Sigmoid colon (tissue), 7 donors: ENCODE data around the gene ACAN. TPM values are rescaled to one million over a fixed set of nuclear protein-coding genes. Genes with fewer than 3 reads are reported as not detected.

Experiments
- DNase-seq: peaks from one replicate; pipeline ENCODE4 v3.0.0-alpha.2; 2019
- H3K27ac ChIP-seq, 4 donors: fragments of 200-600 bp; sonication (generic); one replicate each; pipeline ENCODE4 v1.5.1; 2016 to 2019; ENCODE audit warnings: mild to moderate bottlenecking in 1 of 4
- H3K27me3 ChIP-seq, 3 donors: fragments of 200-600 bp; sonication (generic); one replicate each; pipeline ENCODE4 v1.5.1; 2019; ENCODE audit warnings: mild to moderate bottlenecking in 1 of 3
- H3K36me3 ChIP-seq, 4 donors: fragments of 200-600 bp; sonication (generic); one replicate each; pipeline ENCODE4 v1.5.1; 2016 to 2019
- H3K4me1 ChIP-seq, 4 donors: fragments of 200-600 bp; sonication (generic); one replicate each; pipeline ENCODE4 v1.5.1; 2017 to 2019
- H3K4me3 ChIP-seq, 4 donors: fragments of 200-600 bp; sonication (generic); one replicate each; pipeline ENCODE4 v1.5.1; 2017 to 2019; ENCODE audit warnings: mild to moderate bottlenecking in 2 of 4, moderate library complexity in 1 of 4
- H3K9me3 ChIP-seq, 4 donors: fragments of 200-600 bp in 3 of 4; sonication (generic) in 3 of 4; one replicate each; pipeline versions ENCODE4 v1.5.1 to v1.6.1; 2013 to 2019
- EP300 ChIP-seq, 4 donors: sonication (generic); formaldehyde crosslinking; IDR thresholded peaks; one replicate each; pipeline ENCODE4 v1.6.1; 2017; ENCODE audit warnings: antibody characterized with exemption in 4 of 4
- POLR2A ChIP-seq, 2 donors: fragments of 450-650 bp; IDR thresholded peaks; one replicate each; pipeline ENCODE4 v1.6.1; 2016; ENCODE audit warnings: antibody characterized with exemption in 2 of 2, mild to moderate bottlenecking in 2 of 2, moderate library complexity in 2 of 2
- POLR2AphosphoS5 ChIP-seq, 4 donors: sonication (generic); formaldehyde crosslinking; IDR thresholded peaks; one replicate each; pipeline ENCODE4 v1.6.1; 2017; ENCODE audit warnings: antibody characterized with exemption in 4 of 4
- WGBS, 2 donors: extraction: QIAGEN DNeasy Blood & Tissue Kit; methylation state at CpG; one replicate each; pipeline ENCODE4 v1.1.7; 2013; 5-methylcytosine and 5-hydroxymethylcytosine counted together
- intact Hi-C: fragments of 100-400 bp; cut with DNase I; formaldehyde crosslinking; loops from one replicate; pipeline ENCODE4 v1.15.1; 2023
- polyA plus RNA-seq, 3 donors: library from polyadenylated mRNA; stranded (reverse); fragments of 200-250 nt; gene quantifications; one replicate each; pipeline ENCODE4 v1.2.3, GENCODE V29; 2013
- total RNA-seq, 4 donors: library from RNA; depleted of rRNA; stranded (reverse); fragments of >200 nt; gene quantifications; one replicate each; pipeline ENCODE4 v1.1.0, GENCODE V29; 2016
- TF ChIP-seq, protein P1 (sequence below), 4 experiments: fragments of 450-650 bp in 3 of 4; fragments of 200-600 bp in 1 of 4; IDR thresholded peaks; one replicate each; pipeline ENCODE4 v1.5.1; 2016 to 2019; ENCODE audit warnings: antibody characterized with exemption in 4 of 4, mild to moderate bottlenecking in 3 of 4, moderate library complexity in 2 of 4
- donor health status: healthy with polysubstance abuse.
- donor health status: Bipolar disorder and iron deficiency.
- donor health status: healthy.

The ACAN gene
- total and polyA plus RNA-seq, 7 donors: 0.17 to 0.36 TPM; not detected in 5

DNA sequence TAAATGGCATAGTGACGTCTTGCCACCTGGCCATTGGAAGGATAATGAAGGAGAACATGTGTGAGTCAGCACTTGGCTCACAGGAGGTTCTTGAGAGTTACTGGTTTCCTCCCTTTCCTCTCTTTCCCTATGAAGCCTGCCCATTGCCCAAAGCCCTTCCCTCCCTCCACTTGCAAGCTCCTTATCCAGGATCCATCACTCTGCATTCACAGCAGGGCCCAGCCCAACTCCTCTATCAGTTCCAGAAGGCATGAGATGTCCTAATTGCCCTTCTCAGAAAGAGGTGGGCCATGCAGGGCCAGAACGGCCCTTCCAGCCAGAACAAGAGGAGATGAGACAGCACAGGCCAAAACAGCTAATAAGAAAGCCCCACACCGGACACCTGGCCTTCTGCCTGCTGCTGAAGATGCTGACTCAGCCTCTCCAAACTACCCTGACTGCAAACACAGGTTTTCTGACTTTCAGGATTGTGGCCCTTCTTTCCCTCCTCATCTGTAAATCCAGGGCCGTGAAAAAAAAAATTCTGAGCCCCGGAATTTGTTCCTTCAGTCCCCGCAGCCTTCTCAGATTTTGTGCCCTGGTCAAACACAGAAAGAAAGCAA, 62.4 kb downstream of the ACAN start:
- no peak for DNase-seq
- H3K36me3 ChIP-seq: no peaks in the 10 kb centered on the region
- no peak overlapping the region for H3K27ac ChIP-seq
- 61 to 74% methylated on average over 6 of the region's 6 CpGs for WGBS, 2 donors
- TF ChIP-seq POLR2AphosphoS5 (IDR thresholded peaks at IDR 0.05) (no peak), POLR2A (IDR thresholded peaks at IDR 0.05) (no peak), EP300 (IDR thresholded peaks at IDR 0.05) (no peak)
- TF ChIP-seq, protein P1, sequence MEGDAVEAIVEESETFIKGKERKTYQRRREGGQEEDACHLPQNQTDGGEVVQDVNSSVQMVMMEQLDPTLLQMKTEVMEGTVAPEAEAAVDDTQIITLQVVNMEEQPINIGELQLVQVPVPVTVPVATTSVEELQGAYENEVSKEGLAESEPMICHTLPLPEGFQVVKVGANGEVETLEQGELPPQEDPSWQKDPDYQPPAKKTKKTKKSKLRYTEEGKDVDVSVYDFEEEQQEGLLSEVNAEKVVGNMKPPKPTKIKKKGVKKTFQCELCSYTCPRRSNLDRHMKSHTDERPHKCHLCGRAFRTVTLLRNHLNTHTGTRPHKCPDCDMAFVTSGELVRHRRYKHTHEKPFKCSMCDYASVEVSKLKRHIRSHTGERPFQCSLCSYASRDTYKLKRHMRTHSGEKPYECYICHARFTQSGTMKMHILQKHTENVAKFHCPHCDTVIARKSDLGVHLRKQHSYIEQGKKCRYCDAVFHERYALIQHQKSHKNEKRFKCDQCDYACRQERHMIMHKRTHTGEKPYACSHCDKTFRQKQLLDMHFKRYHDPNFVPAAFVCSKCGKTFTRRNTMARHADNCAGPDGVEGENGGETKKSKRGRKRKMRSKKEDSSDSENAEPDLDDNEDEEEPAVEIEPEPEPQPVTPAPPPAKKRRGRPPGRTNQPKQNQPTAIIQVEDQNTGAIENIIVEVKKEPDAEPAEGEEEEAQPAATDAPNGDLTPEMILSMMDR (IDR thresholded peaks at IDR 0.05): no peak
- H3K4me1 ChIP-seq: no peaks in the 10 kb centered on the region
- intact Hi-C loops: no loop called here
- H3K4me3 ChIP-seq: no peak overlapping the region
- H3K9me3 ChIP-seq: no peaks in the 10 kb centered on the region
- H3K27me3 ChIP-seq: no peaks in the 10 kb centered on the region

DNA sequence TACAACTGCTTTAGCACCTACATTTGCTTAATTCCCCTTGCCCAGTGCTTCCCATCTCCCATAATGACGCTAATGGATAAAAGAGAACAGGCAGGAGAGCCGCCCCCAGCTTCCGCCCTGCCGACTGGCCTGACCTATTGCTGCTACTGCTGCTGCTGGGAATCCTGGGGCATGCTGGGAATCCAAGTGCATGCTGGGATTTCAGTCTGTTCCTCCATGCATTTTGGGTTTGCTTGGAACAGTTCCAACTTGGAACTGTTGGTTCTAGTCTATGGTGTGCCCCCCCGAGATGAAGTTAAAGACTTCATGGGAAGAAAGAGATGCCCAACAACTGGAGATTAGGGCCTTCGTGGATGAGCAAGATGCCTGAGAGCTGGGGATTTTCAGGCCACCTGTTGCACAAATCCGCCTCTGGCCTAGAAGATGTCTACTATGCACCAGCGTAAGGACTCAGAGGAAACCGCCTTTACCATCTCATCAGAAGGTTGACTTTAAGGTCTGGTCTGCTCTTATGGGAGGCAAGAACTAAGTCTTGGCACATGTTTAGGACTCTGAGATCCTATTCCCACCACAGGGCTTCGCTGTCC, 63.2 kb downstream of the ACAN start:
- Histone ChIP-seq H3K27ac (no peak overlapping the region), H3K9me3 (no peaks in the 10 kb centered on the region)

DNA sequence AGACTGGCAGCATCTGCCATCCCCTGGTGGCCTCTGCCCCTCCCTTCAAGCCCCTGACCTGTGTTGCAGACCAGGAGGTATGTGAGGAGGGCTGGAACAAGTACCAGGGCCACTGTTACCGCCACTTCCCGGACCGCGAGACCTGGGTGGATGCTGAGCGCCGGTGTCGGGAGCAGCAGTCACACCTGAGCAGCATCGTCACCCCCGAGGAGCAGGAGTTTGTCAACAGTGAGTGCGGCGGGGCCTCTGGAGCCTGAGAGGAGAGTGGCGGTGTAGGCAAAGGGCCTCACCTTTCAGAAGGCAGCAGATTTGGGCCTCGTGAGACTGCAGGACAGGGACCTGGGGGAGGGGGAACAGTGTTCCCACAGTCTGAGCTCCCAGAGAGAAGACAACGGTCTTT, 68.1 kb downstream of the ACAN start:
- no peak overlapping the region for H3K27ac ChIP-seq
- H3K4me3 ChIP-seq: no peak overlapping the region
- no peak for DNase-seq
- no peaks in the 10 kb centered on the region for H3K9me3 ChIP-seq
- H3K27me3 ChIP-seq: no peaks in the 10 kb centered on the region
- no peaks in the 10 kb centered on the region for H3K36me3 ChIP-seq
- WGBS, 2 donors: 56 to 79% methylated on average over 14 of the region's 14 CpGs
- H3K4me1 ChIP-seq: no peaks in the 10 kb centered on the region
- TF ChIP-seq EP300 (IDR thresholded peaks at IDR 0.05) (no peak), POLR2AphosphoS5 (IDR thresholded peaks at IDR 0.05) (no peak), POLR2A (IDR thresholded peaks at IDR 0.05) (no peak)
- TF ChIP-seq, protein P1 (IDR thresholded peaks at IDR 0.05): no peak
- intact Hi-C loops: no loop called here

More for the DNA sequence above, 63.2 kb downstream of the ACAN start:
- Histone ChIP-seq H3K27me3 (no peaks in the 10 kb centered on the region), H3K36me3 (no peaks in the 10 kb centered on the region), H3K4me1 (no peaks in the 10 kb centered on the region), H3K4me3 (no peak overlapping the region)
- 92% methylated on average over 10 of the region's 10 CpGs for WGBS, 2 donors
- no peak for TF ChIP-seq POLR2AphosphoS5 (IDR thresholded peaks at IDR 0.05)
- TF ChIP-seq, protein P1 (IDR thresholded peaks at IDR 0.05): no peak
- TF ChIP-seq EP300 (IDR thresholded peaks at IDR 0.05): no peak
- no peak for TF ChIP-seq POLR2A (IDR thresholded peaks at IDR 0.05)
- no peak for DNase-seq
- intact Hi-C loops: no loop called here

DNA sequence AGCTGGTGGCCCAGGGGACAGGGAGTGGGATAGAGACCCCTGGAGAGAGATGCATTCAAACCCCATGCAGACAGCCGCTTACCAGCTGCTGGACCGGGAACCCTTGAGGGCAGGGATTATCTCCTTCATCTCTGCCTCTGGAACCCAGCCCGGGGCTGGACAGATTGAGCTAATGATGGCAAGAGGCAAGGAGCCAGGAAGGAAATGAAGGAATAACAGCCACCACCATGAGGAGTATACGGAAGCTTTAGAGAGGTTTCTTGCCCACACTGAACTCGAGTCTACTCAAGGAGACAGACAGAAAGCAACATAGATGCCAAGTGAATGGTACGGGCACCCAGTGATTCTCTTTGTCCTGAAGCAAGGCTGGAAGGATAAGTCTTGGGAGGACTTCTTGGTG, 68.9 kb downstream of the ACAN start:
- no peaks in the 10 kb centered on the region for H3K4me1 ChIP-seq
- H3K27ac ChIP-seq: no peak overlapping the region
- no peaks in the 10 kb centered on the region for H3K9me3 ChIP-seq
- 65 to 80% methylated on average over 6 of the region's 6 CpGs for WGBS, 2 donors
- H3K4me3 ChIP-seq: no peak overlapping the region
- H3K27me3 ChIP-seq: no peaks in the 10 kb centered on the region
- DNase-seq: no peak
- TF ChIP-seq POLR2AphosphoS5 (IDR thresholded peaks at IDR 0.05): no peak
- no peak for TF ChIP-seq EP300 (IDR thresholded peaks at IDR 0.05)
- TF ChIP-seq, protein P1 (IDR thresholded peaks at IDR 0.05): no peak
- TF ChIP-seq POLR2A (IDR thresholded peaks at IDR 0.05): no peak
- H3K36me3 ChIP-seq: no peaks in the 10 kb centered on the region
- intact Hi-C loops: no loop called here
